Endothelial cell of umbilical vein (primary cell): Measurements from ENCODE around the gene TTR. TPM values are rescaled to one million over a fixed set of nuclear protein-coding genes. Genes with fewer than 3 reads are reported as not detected.

Experiments used
- BruUV-seq: library from RNA; stranded (reverse); fragments of 400-500 nt; replicated peaks from 2 replicates; lab custom pipeline; 2021; lab: Mats Ljungman, UMichigan
- CTCF ChIA-PET: fragments of 300-600, 350-600 bp; sonication (Branson Sonifier 250); formaldehyde crosslinking; loops from one replicate; lab custom pipeline; 2021; ENCODE audit warnings: antibody characterized with exemption, inconsistent platforms; lab: Charles Lee
- POLR2A ChIA-PET: fragments of 300-600, 350-600 bp; sonication (Branson Sonifier 250); formaldehyde crosslinking; loops from one replicate; lab custom pipeline; 2021; ENCODE audit warnings: antibody characterized with exemption, inconsistent platforms; lab: Charles Lee
- DNase-seq: peaks from one replicate; pipeline ENCODE4 v3.0.0-alpha.2; 2011; ENCODE audit warnings: low read depth, low spot score
- FAIRE-seq: peaks from 2 replicates; lab custom pipeline; 2011; peaks lifted over from hg19 to GRCh38; lab: Jason Lieb, UNC
- H2AFZ ChIP-seq: 2 replicates; pipeline ENCODE4 v1.6.0; 2012; ENCODE audit warnings: low read depth, low read length, control low read depth, inconsistent platforms
- H3K27ac ChIP-seq: 2 replicates; pipeline ENCODE4 v1.5.1; 2011; ENCODE audit warnings: low read depth, mild to moderate bottlenecking, control low read depth, low read length, moderate library complexity; ENCODE audit not compliant: insufficient read depth
- H3K27me3 ChIP-seq, 2 experiments: 2 replicates each; pipeline versions ENCODE4 v1.6.0 to v1.6.1; 2011; ENCODE audit warnings: low read length in 2 of 2, mixed read lengths in 1 of 2; ENCODE audit not compliant: control insufficient read depth in 2 of 2, insufficient read depth in 2 of 2
- H3K36me3 ChIP-seq, 2 experiments: 2 replicates in 1 of 2; 3 replicates in 1 of 2; pipeline ENCODE4 v1.5.1; 2011; ENCODE audit warnings: low read length in 2 of 2, mild to moderate bottlenecking in 1 of 2, moderate library complexity in 1 of 2; ENCODE audit not compliant: control insufficient read depth in 2 of 2, insufficient read depth in 2 of 2; ENCODE audit errors: extremely low read depth in 1 of 2
- H3K4me1 ChIP-seq: 3 replicates; pipeline ENCODE4 v1.5.1; 2011; ENCODE audit warnings: mild to moderate bottlenecking, low read length; ENCODE audit not compliant: control insufficient read depth, insufficient read depth; ENCODE audit errors: extremely low read depth
- H3K4me2 ChIP-seq: 2 replicates; pipeline ENCODE4 v1.6.1; 2011; ENCODE audit warnings: low read length, control low read depth, mixed read lengths; ENCODE audit not compliant: insufficient read depth
- H3K4me3 ChIP-seq, 3 experiments: fragments of 200-600 bp in 1 of 3; sonication (generic), shearing (Covaris generic) in 1 of 3; replicated peaks in 1 of 3; 2 replicates each; pipeline ENCODE4 v1.5.1; 2011 to 2016; ENCODE audit warnings: control low read depth in 3 of 3, low read length in 3 of 3, mild to moderate bottlenecking in 2 of 3, inconsistent platforms in 1 of 3, low read depth in 1 of 3, moderate library complexity in 1 of 3; ENCODE audit not compliant: insufficient read depth in 1 of 3
- H3K79me2 ChIP-seq: 2 replicates; pipeline ENCODE4 v1.6.0; 2012; ENCODE audit warnings: low read length, inconsistent platforms; ENCODE audit not compliant: control insufficient read depth, insufficient read depth
- H3K9ac ChIP-seq: replicated peaks from 2 replicates; pipeline ENCODE3; 2011; ENCODE audit warnings: low read length, control low read depth; ENCODE audit not compliant: insufficient read depth; ENCODE audit errors: extremely low read depth
- H3K9me1 ChIP-seq: replicated peaks from 3 replicates; pipeline ENCODE4 v1.6.0; 2011; ENCODE audit warnings: mild to moderate bottlenecking, low read length; ENCODE audit not compliant: control insufficient read depth, insufficient read depth; ENCODE audit errors: extremely low read depth
- H3K9me3 ChIP-seq: replicated peaks from 2 replicates; pipeline ENCODE4 v1.5.1; 2012; ENCODE audit warnings: low read length, inconsistent platforms; ENCODE audit not compliant: control insufficient read depth, insufficient read depth
- H4K20me1 ChIP-seq: replicated peaks from 2 replicates; pipeline ENCODE3; 2011; ENCODE audit warnings: mild to moderate bottlenecking, low read length; ENCODE audit not compliant: control insufficient read depth, insufficient read depth; ENCODE audit errors: extremely low read depth
- EZH2 ChIP-seq: IDR thresholded peaks from 2 replicates; pipeline ENCODE4 v1.6.1; 2012; ENCODE audit warnings: borderline replicate concordance, low read depth, mild to moderate bottlenecking, moderate library complexity, low read length, inconsistent platforms; ENCODE audit not compliant: severe bottlenecking
- FOS ChIP-seq: IDR thresholded peaks from 2 replicates; pipeline ENCODE4 v1.6.1; 2011; ENCODE audit warnings: mild to moderate bottlenecking, low read length, moderate library complexity, borderline replicate concordance; ENCODE audit not compliant: insufficient read depth
- GATA2 ChIP-seq: IDR thresholded peaks from 2 replicates; pipeline ENCODE4 v1.7.0; 2011; ENCODE audit warnings: low read depth, mild to moderate bottlenecking, moderate library complexity, mixed read lengths, low read length; ENCODE audit not compliant: insufficient read length, insufficient read depth
- JUN ChIP-seq: IDR thresholded peaks from 2 replicates; pipeline ENCODE4 v1.6.1; 2011; ENCODE audit warnings: borderline replicate concordance, low read depth; ENCODE audit not compliant: insufficient read length, insufficient read depth
- MYC ChIP-seq: IDR thresholded peaks from one replicate; pipeline ENCODE4 v1.6.1; 2011; ENCODE audit warnings: mild to moderate bottlenecking, low read depth, low read length
- POLR2A ChIP-seq: IDR thresholded peaks from 2 replicates; pipeline ENCODE4 v1.6.1; 2012; ENCODE audit warnings: low read depth, mild to moderate bottlenecking, control low read depth, low read length
- POLR2AphosphoS5 ChIP-seq: IDR thresholded peaks from 2 replicates; pipeline ENCODE4 v1.6.1; 2012; ENCODE audit warnings: low read depth, mild to moderate bottlenecking, control low read depth, low read length, moderate library complexity; ENCODE audit not compliant: insufficient read depth
- dilution Hi-C: fragments of 300-500 bp; cut with MboI; formaldehyde crosslinking; loops from one replicate; pipeline ENCODE4 v1.15.0; 2019; ENCODE audit warnings: low sequenced_read_pairs; ENCODE audit not compliant: extremely low pct_ligation_motif_present
- intact Hi-C: fragments of 100-400 bp; cut with micrococcal nuclease; formaldehyde crosslinking; loops from one replicate; pipeline ENCODE4 v1.10.0; 2022
- polyA plus RNA-seq, 4 experiments: library from polyadenylated mRNA; depleted of rRNA in 3 of 4; stranded (reverse) in 3 of 4; unstranded in 1 of 4; fragments of >200 nt; gene quantifications; 2 replicates each; pipeline versions ENCODE4 v1.2.1 to v1.2.3, GENCODE V29; 2011 to 2012; ENCODE audit warnings: missing spikeins in 1 of 4
- total RNA-seq: library from RNA; stranded (reverse); gene quantifications from 2 replicates; pipeline ENCODE4 v1.2.3, GENCODE V29; 2021
- TF ChIP-seq, protein P1 (sequence below), 2 donors: IDR thresholded peaks; 1 replicate in 1 of 2; 2 replicates in 1 of 2; pipeline ENCODE4 v1.5.1; 2011; ENCODE audit warnings: low read length in 2 of 2, mild to moderate bottlenecking in 2 of 2, moderate library complexity in 2 of 2, control low read depth in 1 of 2, inconsistent platforms in 1 of 2, low read depth in 1 of 2; ENCODE audit not compliant: insufficient read depth in 1 of 2; ENCODE audit errors: extremely low read depth in 1 of 2
- TF ChIP-seq, protein P2 (sequence below): IDR thresholded peaks from 2 replicates; pipeline ENCODE4 v1.6.1; 2011; ENCODE audit not compliant: insufficient read depth, insufficient read length

TTR gene
- total and polyA plus RNA-seq, 2 donors (not counting 3 experiments of a cell fraction or from before 2014, with no cell fraction given), result not detected

DNA sequence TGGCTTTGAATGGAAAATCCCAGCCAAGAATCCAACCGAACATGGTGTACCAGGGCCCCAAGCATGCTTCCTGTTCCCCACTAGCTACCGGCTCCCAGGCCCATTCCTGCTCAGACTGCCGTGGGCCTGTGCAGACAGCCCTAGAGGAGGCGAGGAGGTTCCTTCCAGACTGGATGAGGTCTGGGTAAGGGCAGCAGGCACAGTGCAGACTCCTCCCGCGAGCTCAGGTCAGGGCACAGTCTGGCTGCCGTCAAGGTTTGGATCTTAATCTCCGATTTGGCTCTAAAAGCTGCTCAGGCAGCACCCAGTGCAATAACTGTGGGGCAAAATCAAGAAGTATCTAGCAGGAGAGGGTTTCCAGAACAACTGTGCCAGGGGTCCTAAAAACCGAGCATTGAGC, 19.3 kb upstream of the TTR start:
- TF ChIP-seq JUN (no peak), EZH2 (no peak), POLR2A (no peak), MYC (no peak), GATA2 (no peak), FOS (no peak), POLR2AphosphoS5 (no peak)
- TF ChIP-seq, protein P1, sequence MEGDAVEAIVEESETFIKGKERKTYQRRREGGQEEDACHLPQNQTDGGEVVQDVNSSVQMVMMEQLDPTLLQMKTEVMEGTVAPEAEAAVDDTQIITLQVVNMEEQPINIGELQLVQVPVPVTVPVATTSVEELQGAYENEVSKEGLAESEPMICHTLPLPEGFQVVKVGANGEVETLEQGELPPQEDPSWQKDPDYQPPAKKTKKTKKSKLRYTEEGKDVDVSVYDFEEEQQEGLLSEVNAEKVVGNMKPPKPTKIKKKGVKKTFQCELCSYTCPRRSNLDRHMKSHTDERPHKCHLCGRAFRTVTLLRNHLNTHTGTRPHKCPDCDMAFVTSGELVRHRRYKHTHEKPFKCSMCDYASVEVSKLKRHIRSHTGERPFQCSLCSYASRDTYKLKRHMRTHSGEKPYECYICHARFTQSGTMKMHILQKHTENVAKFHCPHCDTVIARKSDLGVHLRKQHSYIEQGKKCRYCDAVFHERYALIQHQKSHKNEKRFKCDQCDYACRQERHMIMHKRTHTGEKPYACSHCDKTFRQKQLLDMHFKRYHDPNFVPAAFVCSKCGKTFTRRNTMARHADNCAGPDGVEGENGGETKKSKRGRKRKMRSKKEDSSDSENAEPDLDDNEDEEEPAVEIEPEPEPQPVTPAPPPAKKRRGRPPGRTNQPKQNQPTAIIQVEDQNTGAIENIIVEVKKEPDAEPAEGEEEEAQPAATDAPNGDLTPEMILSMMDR (IDR thresholded peaks at IDR 0.05; ENCODE audit: extremely low read depth in 1 of 2, insufficient read depth in 1 of 2, low read depth in 1 of 2, low read length in 2 of 2), result no peak
- TF ChIP-seq, protein P2, sequence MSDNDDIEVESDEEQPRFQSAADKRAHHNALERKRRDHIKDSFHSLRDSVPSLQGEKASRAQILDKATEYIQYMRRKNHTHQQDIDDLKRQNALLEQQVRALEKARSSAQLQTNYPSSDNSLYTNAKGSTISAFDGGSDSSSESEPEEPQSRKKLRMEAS, result no peak
- intact Hi-C loops, result no loop called here
- H2AFZ ChIP-seq, result no peak overlapping the region
- POLR2A ChIA-PET, result no interaction called here
- BruUV-seq, result no TSS peak
- CTCF ChIA-PET, result interaction anchor here (1.1 kb wide), 1 partner anchor 16 kb away, joined by 5 read pairs; no protein-coding TSS in a partner anchor
- H4K20me1 ChIP-seq, result no peaks in the 10 kb centered on the region
- DNase-seq, result no peak
- H3K27me3 ChIP-seq, result no peaks in the 10 kb centered on the region
- dilution Hi-C loops, result no loop called here
- no peak overlapping the region for H3K4me2 ChIP-seq
- H3K9me1 ChIP-seq, result no peaks in the 10 kb centered on the region
- H3K9ac ChIP-seq, result no peak overlapping the region
- no peak for FAIRE-seq
- H3K4me3 ChIP-seq, result no peak overlapping the region
- no peaks in the 10 kb centered on the region for H3K4me1 ChIP-seq
- no peaks in the 10 kb centered on the region for H3K36me3 ChIP-seq
- H3K9me3 ChIP-seq, result no peaks in the 10 kb centered on the region
- H3K27ac ChIP-seq, result no peak overlapping the region
- no peaks in the 10 kb centered on the region for H3K79me2 ChIP-seq
